GM20431 (cell line): Measurements from ENCODE around the gene GATAD2A.
"Not testable (repeated sequence)": the region's sequence is repeated elsewhere in the genome, so short reads cannot be mapped to it uniquely, and the experiment has no call there.

ENCODE experiments used
- in situ Hi-C: fragments of 300-500 bp; cut with MseI, MboI; formaldehyde crosslinking; loops from one replicate; pipeline ENCODE4 v1.15.0; 2020; ENCODE audit warnings: low sequenced_read_pairs; ENCODE audit not compliant: unreplicated experiment

Gene GATAD2A

GRCh38 chr19:19444681-19445155, 39.2 kb downstream of the GATAD2A start:
- in situ Hi-C loops, result no loop called here

- in situ Hi-C loops, result no loop called here
Observed at GRCh38 chr19:19445288-19445687, 39.8 kb downstream of the GATAD2A start.

- in situ Hi-C loops, result no loop called here
Observed at GRCh38 chr19:19445911-19446361, 40.5 kb downstream of the GATAD2A start.

- in situ Hi-C loops, result no loop called here
Observed at GRCh38 chr19:19446655-19447437, 41.4 kb downstream of the GATAD2A start.

- in situ Hi-C loops, result no loop called here
Observed at GRCh38 chr19:19447536-19448237, 42.2 kb downstream of the GATAD2A start.

GRCh38 chr19:19448238-19448544, 42.7 kb downstream of the GATAD2A start:
- in situ Hi-C loops, result no loop called here

GRCh38 chr19:19451429-19452242, 46.2 kb downstream of the GATAD2A start:
- in situ Hi-C loops, result no loop called here

- in situ Hi-C loops, result no loop called here
Observed at GRCh38 chr19:19452243-19453124, 47.0 kb downstream of the GATAD2A start.

- in situ Hi-C loops, result no loop called here
Observed at GRCh38 chr19:19453125-19453454, 47.6 kb downstream of the GATAD2A start.

- in situ Hi-C loops, result not testable (repeated sequence)
Observed at GRCh38 chr19:19455166-19455919, 49.9 kb downstream of the GATAD2A start.

- in situ Hi-C loops, result no loop called here
Observed at GRCh38 chr19:19457671-19458070, 52.2 kb downstream of the GATAD2A start.

- in situ Hi-C loops, result no loop called here
Observed at GRCh38 chr19:19458110-19458816, 52.8 kb downstream of the GATAD2A start.

- in situ Hi-C loops, result no loop called here
Observed at GRCh38 chr19:19459073-19459472, 53.6 kb downstream of the GATAD2A start.

GRCh38 chr19:19459707-19460251, 54.3 kb downstream of the GATAD2A start:
- in situ Hi-C loops, result no loop called here

- in situ Hi-C loops, result no loop called here
Observed at GRCh38 chr19:19460258-19460731, 54.8 kb downstream of the GATAD2A start.

GRCh38 chr19:19460761-19461265, 55.3 kb downstream of the GATAD2A start:
- in situ Hi-C loops, result no loop called here

- in situ Hi-C loops, result no loop called here
Observed at GRCh38 chr19:19461306-19461670, 55.8 kb downstream of the GATAD2A start.
